KMS-11 (cell line): ENCODE data around the gene MARK1.

Source experiments
- H2AFZ ChIP-seq: fragments of 200-600 bp; sonication (generic); 2 replicates; pipeline ENCODE4 v1.6.1; 2016; ENCODE audit warnings: antibody characterized with exemption, mixed run types, low read depth
- H3K27ac ChIP-seq: fragments of 200-600 bp; sonication (generic); 2 replicates; pipeline ENCODE4 v1.6.1; 2016; ENCODE audit warnings: mild to moderate bottlenecking, mixed run types
- H3K27me3 ChIP-seq: fragments of 200-600 bp; sonication (generic); 2 replicates; pipeline ENCODE4 v1.6.1; 2017; ENCODE audit warnings: mild to moderate bottlenecking, low read depth, mixed run types, moderate library complexity; ENCODE audit not compliant: insufficient read depth
- H3K36me3 ChIP-seq: fragments of 200-600 bp; sonication (generic); 2 replicates; pipeline ENCODE4 v1.6.1; 2017; ENCODE audit warnings: mild to moderate bottlenecking, mixed run types; ENCODE audit not compliant: insufficient read depth
- H3K4me1 ChIP-seq: fragments of 200-600 bp; sonication (generic); 2 replicates; pipeline ENCODE4 v1.6.1; 2016; ENCODE audit warnings: mild to moderate bottlenecking, low read depth, mixed run types; ENCODE audit not compliant: poor library complexity, severe bottlenecking
- H3K4me2 ChIP-seq: fragments of 200-600 bp; sonication (generic); 2 replicates; pipeline ENCODE4 v1.7.0; 2016; ENCODE audit warnings: mild to moderate bottlenecking, mixed run types
- H3K4me3 ChIP-seq: fragments of 200-600 bp; sonication (generic); IDR thresholded peaks from 2 replicates; pipeline ENCODE4 v1.6.1; 2017; ENCODE audit warnings: low read depth, low read length, mixed read lengths; ENCODE audit not compliant: insufficient read depth
- H3K79me2 ChIP-seq: fragments of 200-600 bp; sonication (generic); 2 replicates; pipeline ENCODE4 v1.6.1; 2016; ENCODE audit warnings: low read depth, mixed run types; ENCODE audit not compliant: insufficient read depth
- H3K9ac ChIP-seq: fragments of 200-600 bp; sonication (generic); 2 replicates; pipeline ENCODE4 v1.6.1; 2016; ENCODE audit warnings: mild to moderate bottlenecking, mixed run types
- H4K20me1 ChIP-seq: fragments of 200-600 bp; sonication (generic); 2 replicates; pipeline ENCODE4 v1.6.1; 2016; ENCODE audit warnings: mild to moderate bottlenecking, mixed run types; ENCODE audit not compliant: insufficient read depth
- TF ChIP-seq, protein P1 (sequence below): fragments of 200-600 bp; sonication (generic); conservative IDR thresholded peaks from 2 replicates; pipeline ENCODE4 v1.6.1; 2017; ENCODE audit warnings: low read depth, mild to moderate bottlenecking, antibody characterized with exemption, low read length, moderate library complexity, mixed read lengths

Gene MARK1

DNA sequence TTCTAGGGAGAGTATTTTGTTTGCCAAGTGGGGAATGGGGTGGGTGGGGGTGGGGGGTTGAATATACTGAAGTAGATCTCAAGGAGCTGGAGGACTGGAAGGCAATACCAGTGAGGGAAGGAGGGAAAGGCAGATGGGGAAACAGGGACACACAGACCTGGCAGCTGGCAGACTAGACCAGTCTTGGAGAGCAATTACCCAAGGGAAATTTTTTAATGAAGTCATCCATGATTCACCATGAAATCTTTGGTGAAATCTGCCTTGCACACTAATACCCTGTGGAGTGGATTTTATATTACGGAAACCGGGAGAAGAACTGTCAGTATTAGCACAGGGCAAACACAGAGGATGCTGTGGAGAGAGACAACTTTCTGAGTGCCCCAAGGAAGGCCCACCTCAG, 29.7 kb upstream of the MARK1 start:
- H3K4me1 ChIP-seq = no peaks in the 10 kb centered on the region
- no peaks in the 10 kb centered on the region for H4K20me1 ChIP-seq
- no peak overlapping the region for H2AFZ ChIP-seq
- H3K79me2 ChIP-seq = no peaks in the 10 kb centered on the region
- TF ChIP-seq, protein P1, sequence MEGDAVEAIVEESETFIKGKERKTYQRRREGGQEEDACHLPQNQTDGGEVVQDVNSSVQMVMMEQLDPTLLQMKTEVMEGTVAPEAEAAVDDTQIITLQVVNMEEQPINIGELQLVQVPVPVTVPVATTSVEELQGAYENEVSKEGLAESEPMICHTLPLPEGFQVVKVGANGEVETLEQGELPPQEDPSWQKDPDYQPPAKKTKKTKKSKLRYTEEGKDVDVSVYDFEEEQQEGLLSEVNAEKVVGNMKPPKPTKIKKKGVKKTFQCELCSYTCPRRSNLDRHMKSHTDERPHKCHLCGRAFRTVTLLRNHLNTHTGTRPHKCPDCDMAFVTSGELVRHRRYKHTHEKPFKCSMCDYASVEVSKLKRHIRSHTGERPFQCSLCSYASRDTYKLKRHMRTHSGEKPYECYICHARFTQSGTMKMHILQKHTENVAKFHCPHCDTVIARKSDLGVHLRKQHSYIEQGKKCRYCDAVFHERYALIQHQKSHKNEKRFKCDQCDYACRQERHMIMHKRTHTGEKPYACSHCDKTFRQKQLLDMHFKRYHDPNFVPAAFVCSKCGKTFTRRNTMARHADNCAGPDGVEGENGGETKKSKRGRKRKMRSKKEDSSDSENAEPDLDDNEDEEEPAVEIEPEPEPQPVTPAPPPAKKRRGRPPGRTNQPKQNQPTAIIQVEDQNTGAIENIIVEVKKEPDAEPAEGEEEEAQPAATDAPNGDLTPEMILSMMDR = no peak
- H3K4me2 ChIP-seq = no peak overlapping the region
- H3K27me3 ChIP-seq = no peaks in the 10 kb centered on the region
- no peaks in the 10 kb centered on the region for H3K36me3 ChIP-seq
- no peak overlapping the region for H3K27ac ChIP-seq
- no peak overlapping the region for H3K4me3 ChIP-seq
- no peak overlapping the region for H3K9ac ChIP-seq

DNA sequence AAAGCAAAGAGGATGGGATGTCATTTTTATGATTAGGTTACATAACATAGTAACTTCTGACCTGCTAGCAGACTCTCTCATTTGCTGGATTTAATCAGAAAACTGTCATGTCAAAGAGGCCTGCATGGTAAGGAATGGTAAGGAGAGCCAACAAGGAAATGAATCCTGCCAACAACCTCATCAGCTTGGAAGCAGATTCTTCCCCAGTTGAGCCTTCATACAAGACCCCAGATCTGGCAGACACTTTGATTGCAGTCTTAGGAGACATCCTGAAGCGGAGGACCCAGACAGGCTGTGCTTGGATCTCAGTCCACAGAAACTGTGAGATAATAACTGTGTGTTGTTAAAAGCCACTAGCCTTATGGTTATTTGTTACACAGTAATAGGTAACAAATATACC, 27.6 kb upstream of the MARK1 start:
- Histone ChIP-seq H2AFZ (no peak overlapping the region), H3K36me3 (no peaks in the 10 kb centered on the region), H3K4me3 (no peak overlapping the region), H4K20me1 (no peaks in the 10 kb centered on the region), H3K27ac (no peak overlapping the region), H3K79me2 (no peaks in the 10 kb centered on the region), H3K27me3 (no peaks in the 10 kb centered on the region), H3K4me2 (no peak overlapping the region), H3K4me1 (no peaks in the 10 kb centered on the region), H3K9ac (no peak overlapping the region)
- TF ChIP-seq, protein P1 = no peak

DNA sequence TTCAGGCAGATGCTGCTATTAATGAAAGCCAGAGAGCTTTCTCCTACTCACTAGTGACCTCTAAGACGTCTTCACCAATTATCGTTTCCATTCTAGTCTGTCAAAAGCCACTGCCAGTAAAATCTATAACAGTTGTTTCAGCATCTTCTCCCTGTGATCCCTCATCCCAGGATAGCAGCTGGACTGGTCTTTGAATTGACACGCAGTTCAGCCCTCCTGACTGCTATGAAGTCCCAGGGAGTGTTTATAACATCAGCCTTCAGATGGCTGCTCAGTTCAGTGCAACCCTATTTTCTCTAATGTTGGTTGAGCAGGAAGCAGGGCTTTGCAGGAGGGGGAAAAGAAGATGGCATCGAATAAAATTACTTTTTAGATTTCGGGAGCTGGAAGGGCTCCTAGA, 23.6 kb upstream of the MARK1 start:
- no peaks in the 10 kb centered on the region for H3K27me3 ChIP-seq
- H3K27ac ChIP-seq = no peak overlapping the region

GRCh38 chr1:220507085-220507484, 20.9 kb upstream of the MARK1 start:
- Histone ChIP-seq H3K27me3 (no peaks in the 10 kb centered on the region), H3K4me2 (no peak overlapping the region), H3K79me2 (no peaks in the 10 kb centered on the region), H3K36me3 (no peaks in the 10 kb centered on the region), H3K4me3 (no peak overlapping the region), H3K4me1 (no peaks in the 10 kb centered on the region), H4K20me1 (no peaks in the 10 kb centered on the region), H2AFZ (no peak overlapping the region), H3K27ac (no peak overlapping the region), H3K9ac (no peak overlapping the region)
- TF ChIP-seq, protein P1 = no peak

More for the DNA sequence above, 23.6 kb upstream of the MARK1 start:
- no peak overlapping the region for H2AFZ ChIP-seq
- H3K79me2 ChIP-seq = no peaks in the 10 kb centered on the region
- no peak overlapping the region for H3K9ac ChIP-seq
- H3K4me2 ChIP-seq = no peak overlapping the region
- no peaks in the 10 kb centered on the region for H3K4me1 ChIP-seq
- H3K4me3 ChIP-seq = no peak overlapping the region
- TF ChIP-seq, protein P1 = no peak
- no peaks in the 10 kb centered on the region for H4K20me1 ChIP-seq
- no peaks in the 10 kb centered on the region for H3K36me3 ChIP-seq
